Natural killer cell (primary cell): ENCODE data around the gene NDRG2. TPM values are rescaled to one million over a fixed set of nuclear protein-coding genes. Genes with fewer than 3 reads are reported as not detected.
"Not testable (repeated sequence)": the region's sequence is repeated elsewhere in the genome, so short reads cannot be mapped to it uniquely, and the experiment has no call there.

Experiments
- ATAC-seq, 3 donors: fragments of 150-1000 bp in 2 of 3; fragments of 200-7000 bp in 1 of 3; cut with Tn5 transposase; 1 replicate in 1 of 3; 2 replicates in 2 of 3; pipeline ENCODE4 v1.10.0; 2021; ENCODE audit warnings: mild to moderate bottlenecking in 2 of 3, moderate library complexity in 2 of 3
- DNase-seq, 2 donors: peaks; one replicate each; pipeline versions ENCODE4 v3.0.0 to v3.0.0-alpha.2; 2013 to 2021; ENCODE audit warnings: mixed read lengths in 1 of 2
- H3K27ac ChIP-seq: one replicate; pipeline ENCODE4 v1.5.1; 2013; ENCODE audit warnings: mild to moderate bottlenecking, low read length
- H3K27me3 ChIP-seq: one replicate; pipeline ENCODE4 v1.6.1; 2013; ENCODE audit warnings: low read length; ENCODE audit not compliant: control insufficient read depth, insufficient read depth
- H3K36me3 ChIP-seq: one replicate; pipeline ENCODE4 v1.6.1; 2013; ENCODE audit warnings: low read length; ENCODE audit not compliant: control insufficient read depth, insufficient read depth
- H3K4me1 ChIP-seq: one replicate; pipeline ENCODE4 v1.6.1; 2013; ENCODE audit warnings: low read length; ENCODE audit not compliant: control insufficient read depth, insufficient read depth
- H3K4me3 ChIP-seq: one replicate; pipeline ENCODE4 v1.5.1; 2013; ENCODE audit warnings: low read length
- H3K9me3 ChIP-seq: one replicate; pipeline ENCODE4 v1.6.1; 2013; ENCODE audit warnings: low read length; ENCODE audit not compliant: control insufficient read depth, insufficient read depth
- H3K27ac Mint-ChIP-seq, 2 donors: one replicate each; pipeline ENCODE4 v1.8.0; 2022; ENCODE audit warnings: mild to moderate bottlenecking in 2 of 2, mixed read lengths in 2 of 2, moderate library complexity in 1 of 2
- H3K27me3 Mint-ChIP-seq, 2 donors: one replicate each; pipeline ENCODE4 v1.8.0; 2022; ENCODE audit warnings: low read depth in 2 of 2, mixed read lengths in 2 of 2
- H3K36me3 Mint-ChIP-seq: one replicate; pipeline ENCODE4 v1.8.0; 2022; ENCODE audit warnings: mixed read lengths
- H3K4me1 Mint-ChIP-seq, 2 donors: one replicate each; pipeline ENCODE4 v1.8.0; 2022; ENCODE audit warnings: mixed read lengths in 2 of 2
- H3K4me3 Mint-ChIP-seq: one replicate; pipeline ENCODE4 v1.8.0; 2022; ENCODE audit warnings: mild to moderate bottlenecking, moderate library complexity, mixed read lengths
- H3K9me3 Mint-ChIP-seq, 2 donors: one replicate each; pipeline ENCODE4 v1.8.0; 2022; ENCODE audit warnings: mixed read lengths in 2 of 2
- CTCF ChIP-seq: fragments of 200-600 bp; IDR thresholded peaks from one replicate; pipeline ENCODE4 v1.8.0; 2022; ENCODE audit warnings: antibody characterized with exemption
- WGBS: methylation state at CpG from one replicate; pipeline ENCODE4 v1.1.7; 2013; ENCODE audit warnings: missing lambda C conversion rate; ENCODE audit not compliant: insufficient coverage; 5-methylcytosine and 5-hydroxymethylcytosine counted together
- intact Hi-C: fragments of 100-400 bp; cut with micrococcal nuclease; formaldehyde crosslinking; loops from one replicate; pipeline ENCODE4 v1.14.2; 2022
- total RNA-seq, 4 donors: library from RNA; stranded (reverse); fragments of 120-200 nt in 1 of 4; gene quantifications; one replicate each; pipeline versions ENCODE4 v1.2.3 to v1.2.4, GENCODE V29; 2013 to 2022

Gene NDRG2
- total RNA-seq, 3 donors from 2014 or later (not counting 1 experiment from before 2014, with no cell fraction given) = 11.2 to 14.6 (median 13.6) TPM

GRCh38 chr14:21041676-21042433, 17.0 kb upstream of the NDRG2 start, which contains the start of gene RNASE7:
Gene RNASE7, plus strand, starts transcription at chr14:21042362. Its CDS starts 631 bp downstream, at chr14:21042993.
- no peak for DNase-seq
- H3K36me3 Mint-ChIP-seq = no peaks in the 10 kb centered on the region
- Histone ChIP-seq H3K4me1 (no peaks in the 10 kb centered on the region), H3K4me3 (no peak within 1 kb of the TSS), H3K27ac (no peak within 1 kb of the TSS), H3K27me3 (peaks cover 3% of the 10 kb centered on the region), H3K36me3 (no peaks in the 10 kb centered on the region), H3K9me3 (no peaks in the 10 kb centered on the region)
- peaks cover 38 to 45% of the 10 kb centered on the region in 2 donors for H3K27me3 Mint-ChIP-seq
- no peak within 1 kb of the TSS for H3K4me3 Mint-ChIP-seq
- WGBS = 75% methylated on average over 11 of the region's 11 CpGs
- intact Hi-C loops = no loop called here
- no peaks in the 10 kb centered on the region for H3K9me3 Mint-ChIP-seq
- no peak within 1 kb of the TSS for H3K27ac Mint-ChIP-seq
- ATAC-seq = no peak
- TF ChIP-seq CTCF = no peak
- no peaks in the 10 kb centered on the region for H3K4me1 Mint-ChIP-seq

- H3K9me3 Mint-ChIP-seq, H3K27ac ChIP-seq, H3K4me1 ChIP-seq, H3K9me3 ChIP-seq, ATAC-seq, H3K36me3 ChIP-seq, H3K4me3 Mint-ChIP-seq, H3K4me3 ChIP-seq, DNase-seq, H3K36me3 Mint-ChIP-seq, H3K27me3 ChIP-seq, H3K4me1 Mint-ChIP-seq, H3K27ac Mint-ChIP-seq: not testable (repeated sequence)
- H3K27me3 Mint-ChIP-seq = peaks cover 39 to 45% of the 10 kb centered on the region in 2 donors
- 82% methylated on average over 3 of the region's 3 CpGs for WGBS
- intact Hi-C loops = loop anchor here (1.0 kb wide), 1 partner anchor 27 kb away; no protein-coding TSS in a partner anchor
Observed at GRCh38 chr14:21040941-21041340, 16.1 kb upstream of the NDRG2 start.

- no peak for TF ChIP-seq CTCF
- no peak overlapping the region for H3K27ac Mint-ChIP-seq
Observed at GRCh38 chr14:21040370-21040925, 15.6 kb upstream of the NDRG2 start.

GRCh38 chr14:21039585-21040369, 14.9 kb upstream of the NDRG2 start:
- no peak overlapping the region for H3K27ac Mint-ChIP-seq

More at GRCh38 chr14:21040370-21040925, 15.6 kb upstream of the NDRG2 start:
- H3K4me3 Mint-ChIP-seq = no peak overlapping the region
- intact Hi-C loops = loop anchor here (1.0 kb wide), 1 partner anchor 26 kb away; no protein-coding TSS in a partner anchor
- H3K4me1 Mint-ChIP-seq = no peaks in the 10 kb centered on the region
- H3K27me3 ChIP-seq = peaks cover 3% of the 10 kb centered on the region
- no peak for DNase-seq
- no peaks in the 10 kb centered on the region for H3K36me3 Mint-ChIP-seq
- ATAC-seq = no peak
- no peaks in the 10 kb centered on the region for H3K36me3 ChIP-seq
- H3K27ac ChIP-seq = no peak overlapping the region
- H3K27me3 Mint-ChIP-seq = peaks cover 39 to 41% of the 10 kb centered on the region in 2 donors
- H3K4me3 ChIP-seq = no peak overlapping the region
- no peaks in the 10 kb centered on the region for H3K4me1 ChIP-seq
- 83% methylated on average over 8 of the region's 8 CpGs for WGBS
- no peaks in the 10 kb centered on the region for H3K9me3 Mint-ChIP-seq
- H3K9me3 ChIP-seq = no peaks in the 10 kb centered on the region

More at GRCh38 chr14:21039585-21040369, 14.9 kb upstream of the NDRG2 start:
- intact Hi-C loops = loop anchor here (1.0 kb wide), 1 partner anchor 25 kb away; no protein-coding TSS in a partner anchor
- Histone ChIP-seq H3K4me1 (no peaks in the 10 kb centered on the region), H3K27ac (no peak overlapping the region), H3K4me3 (no peak overlapping the region), H3K27me3 (peaks cover 3% of the 10 kb centered on the region), H3K9me3 (no peaks in the 10 kb centered on the region), H3K36me3 (no peaks in the 10 kb centered on the region)
- Mint-ChIP-seq H3K9me3 (no peaks in the 10 kb centered on the region), H3K36me3 (no peaks in the 10 kb centered on the region), H3K4me1 (no peaks in the 10 kb centered on the region), H3K27me3 (peaks cover 34 to 36% of the 10 kb centered on the region in 2 donors), H3K4me3 (no peak overlapping the region)
- WGBS = 71% methylated on average over 8 of the region's 8 CpGs
- peak in 2 of 3 donors; percentile 47 to 57 for ATAC-seq
- peak in 1 of 2 donors; percentile 71 for DNase-seq
- no peak for TF ChIP-seq CTCF
